Renal cortical epithelial cell (primary cell): ENCODE measurements around the gene PGLYRP3. TPM values are rescaled to one million over a fixed set of nuclear protein-coding genes. Genes with fewer than 3 reads are reported as not detected.
"Not testable (repeated sequence)": the region's sequence is repeated elsewhere in the genome, so short reads cannot be mapped to it uniquely, and the experiment has no call there.

Source experiments
- DNase-seq: peaks from one replicate; pipeline ENCODE4 v3.0.0-alpha.2; 2011; ENCODE audit warnings: low read depth
- total RNA-seq: library from RNA; depleted of rRNA; stranded (reverse); fragments of >200 nt; gene quantifications from 2 replicates; pipeline ENCODE4 v1.2.3, GENCODE V29; 2014

PGLYRP3 gene
- total RNA-seq, 1 donor from 2014 or later, result not detected

DNA sequence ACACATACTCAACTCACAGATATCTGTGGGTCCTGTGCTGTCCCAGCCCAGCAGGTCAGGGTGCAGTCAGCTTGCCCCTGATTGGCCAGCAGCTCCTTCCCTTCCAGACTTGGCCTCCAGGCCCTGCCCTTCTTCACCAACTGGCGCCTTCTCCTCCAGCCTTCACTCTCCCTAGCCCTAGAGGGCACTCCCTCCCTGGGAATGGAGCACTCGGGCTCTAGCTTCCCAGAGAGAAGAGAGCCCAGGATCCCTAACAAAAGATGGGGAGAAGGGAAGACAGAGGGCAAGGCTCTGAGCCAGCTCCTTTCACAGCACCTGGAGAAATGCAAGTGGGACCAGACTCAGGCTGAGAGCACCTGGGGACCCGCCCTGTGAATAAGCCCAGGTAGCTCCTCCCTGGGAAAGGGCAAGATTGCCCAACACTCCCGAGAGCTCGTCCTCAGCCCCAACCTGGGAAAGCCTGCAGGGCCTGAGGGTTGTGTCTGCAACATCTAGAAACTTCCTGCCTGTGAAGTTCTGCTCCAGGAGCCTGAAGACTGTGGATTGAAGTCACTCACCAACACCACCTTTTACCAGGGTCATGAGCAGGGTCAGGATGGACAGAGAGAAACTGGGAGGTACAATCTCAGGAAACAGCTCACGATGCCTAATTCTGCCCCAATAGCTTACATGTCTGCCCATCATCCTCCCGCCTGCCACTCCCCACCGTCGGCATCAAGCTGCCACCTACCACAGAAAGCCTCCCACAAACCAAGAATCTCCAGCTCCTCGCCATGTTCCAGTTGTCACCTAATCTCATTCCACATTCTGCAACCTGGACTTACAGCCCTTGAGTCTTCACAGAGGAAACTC lies 36.0 kb upstream of the PGLYRP3 start, which contains the start of gene PGLYRP4:
Gene PGLYRP4, minus strand, starts transcription at position 331 of the 852 bp plus-strand sequence. CDS start 909 bp downstream, outside the sequence.
- no peak for DNase-seq

- DNase-seq, result no peak
Observed at GRCh38 chr1:153347856-153348255, 35.1 kb upstream of the PGLYRP3 start.

DNA sequence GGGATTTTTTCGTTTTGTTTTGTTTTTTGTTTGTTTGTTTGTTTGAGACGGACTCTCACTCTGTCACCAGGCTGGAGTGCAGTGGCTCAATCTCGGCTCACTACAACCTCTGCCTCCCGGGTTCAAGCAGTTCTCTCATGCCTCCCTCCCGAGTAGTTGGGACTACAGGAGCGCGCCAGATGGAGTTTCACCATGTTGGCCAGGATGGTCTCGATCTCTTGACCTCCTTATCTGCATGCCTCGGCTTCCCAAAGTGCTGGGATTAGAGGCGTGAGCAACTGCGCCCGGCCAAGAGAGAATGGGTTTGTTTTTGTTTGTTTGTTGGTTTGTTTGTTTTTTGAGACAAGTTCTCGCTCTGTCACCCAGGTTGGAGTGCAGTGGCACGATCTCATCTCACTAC lies 34.3 kb upstream of the PGLYRP3 start:
- DNase-seq, result not testable (repeated sequence)

GRCh38 chr1:153346077-153346723 lies 33.4 kb upstream of the PGLYRP3 start:
- DNase-seq, result no peak

DNA sequence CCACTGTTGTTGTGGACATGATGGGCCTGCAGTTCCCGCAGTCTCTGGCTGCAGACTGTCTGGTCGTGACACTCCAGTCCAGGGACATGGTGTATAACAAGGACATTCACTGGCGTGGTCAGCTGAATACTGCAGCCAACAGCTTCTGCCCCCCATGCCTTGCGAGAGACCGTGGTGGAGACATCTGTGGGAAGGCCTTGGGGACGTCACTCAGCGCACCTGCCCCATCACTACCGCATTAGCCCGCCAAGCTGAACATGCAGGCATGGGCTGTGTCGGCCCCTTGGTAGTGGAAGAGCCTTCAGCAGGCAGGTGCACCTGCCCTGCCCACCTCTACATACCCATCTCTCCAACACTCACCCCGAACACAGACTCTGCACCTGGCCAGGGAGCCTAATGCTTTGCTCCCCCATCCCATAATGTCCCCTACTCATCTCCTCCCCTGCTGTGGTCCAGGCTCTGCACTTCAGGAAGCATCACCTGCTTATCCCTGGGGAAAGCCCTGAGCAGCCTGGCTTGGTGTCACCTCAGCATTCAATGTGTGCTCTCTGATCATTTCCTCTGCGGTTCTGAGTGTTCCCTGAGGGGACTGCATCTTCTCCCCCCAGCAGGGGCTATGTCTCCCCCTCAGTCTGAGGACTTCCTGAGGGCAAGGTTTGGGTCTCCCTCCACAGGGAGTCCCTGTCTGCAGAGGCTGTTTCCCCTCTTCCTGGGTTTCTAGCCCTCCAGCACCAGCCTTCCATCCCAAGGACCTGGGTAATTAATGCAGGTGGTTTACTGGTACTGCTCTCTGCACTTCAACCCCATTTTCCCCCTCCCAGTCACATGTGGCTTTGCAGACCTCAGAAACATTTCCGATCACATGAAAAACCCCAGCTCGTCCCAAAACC lies 32.7 kb upstream of the PGLYRP3 start:
- no peak for DNase-seq

DNA sequence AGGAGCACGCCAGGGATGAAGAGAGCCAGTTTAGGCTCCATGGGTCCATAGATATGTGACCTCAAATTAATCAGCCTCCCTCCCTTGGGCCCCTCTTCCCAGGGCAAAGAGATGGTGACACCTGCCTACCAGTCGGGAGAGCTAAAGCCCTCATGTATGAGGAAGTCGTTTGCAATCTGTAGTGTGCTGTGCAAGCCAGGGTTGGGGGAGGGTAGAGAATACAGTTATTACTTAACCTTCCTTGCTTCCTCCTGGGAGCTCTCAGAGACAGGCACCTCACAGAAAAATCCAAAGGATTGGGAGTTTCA lies 31.9 kb upstream of the PGLYRP3 start:
- no peak for DNase-seq

DNA sequence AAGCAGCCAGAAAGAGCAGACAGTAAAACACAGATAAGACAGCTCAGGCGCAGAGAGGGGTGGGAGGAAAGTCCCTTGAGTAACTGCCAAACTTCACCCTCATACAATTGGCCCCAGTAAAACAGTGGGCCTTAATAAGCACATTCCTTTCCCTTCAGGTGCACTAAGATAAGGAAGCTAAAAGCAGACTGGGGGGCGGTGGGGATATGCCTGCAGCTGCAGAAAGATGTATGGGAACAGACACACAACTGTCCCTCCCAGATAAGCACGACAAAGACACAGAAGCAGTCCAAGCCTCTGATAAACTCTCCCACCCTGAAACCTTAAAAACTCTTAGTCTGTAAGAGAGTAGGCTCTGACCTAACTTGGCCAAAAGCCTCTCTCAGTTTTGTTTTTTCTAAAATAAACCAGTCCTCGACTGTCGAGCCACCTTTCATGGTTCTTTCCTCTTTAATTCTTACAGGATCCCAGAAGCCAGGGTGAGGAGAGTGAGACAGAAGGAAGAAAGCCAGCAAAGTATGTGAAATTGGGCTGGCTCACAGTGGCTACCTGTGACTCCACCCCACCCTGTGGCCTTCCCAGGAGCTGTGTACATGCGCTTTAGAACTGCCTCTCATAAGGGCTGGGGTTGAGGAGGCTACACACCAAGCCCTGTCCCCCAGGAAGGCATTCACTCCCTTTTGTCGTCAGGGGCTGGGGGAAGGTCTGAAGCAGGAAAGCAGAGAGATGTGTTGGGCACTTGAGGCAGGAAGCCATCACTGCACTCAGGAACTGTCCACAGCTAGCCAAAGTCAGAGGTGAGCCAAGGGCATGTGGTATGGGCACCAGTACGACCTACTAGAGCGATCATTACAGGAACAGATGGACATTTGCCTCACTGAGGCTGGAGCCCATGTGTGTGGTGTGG lies 31.3 kb upstream of the PGLYRP3 start:
- no peak for DNase-seq

GRCh38 chr1:153343040-153343681 lies 30.4 kb upstream of the PGLYRP3 start:
- peak; percentile 4 for DNase-seq

GRCh38 chr1:153342178-153342577 lies 29.4 kb upstream of the PGLYRP3 start:
- DNase-seq, result no peak

GRCh38 chr1:153341431-153341934 lies 28.7 kb upstream of the PGLYRP3 start:
- DNase-seq, result no peak

- no peak for DNase-seq
Observed at GRCh38 chr1:153340356-153340755, 27.6 kb upstream of the PGLYRP3 start.

DNA sequence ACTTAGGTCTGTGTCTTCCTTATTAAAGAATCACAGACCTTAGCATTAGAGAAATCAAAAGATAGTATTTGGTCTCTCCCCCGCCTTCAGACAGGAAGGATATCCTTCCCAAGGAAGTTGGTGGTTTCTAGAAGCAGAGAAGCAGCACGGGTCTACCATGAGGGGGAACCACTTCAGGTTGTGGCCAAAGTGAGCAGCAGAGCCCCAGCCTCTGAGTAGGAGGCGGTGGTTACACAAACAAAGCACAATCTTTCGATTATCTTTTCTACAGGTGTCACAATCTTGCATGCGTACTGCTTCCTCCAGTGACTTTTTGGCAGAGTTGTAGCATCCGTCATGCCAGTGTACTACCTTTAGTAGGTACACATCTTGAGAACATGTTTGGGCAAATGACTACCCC lies 27.1 kb upstream of the PGLYRP3 start:
- DNase-seq, result no peak

- DNase-seq, result no peak
Observed at GRCh38 chr1:153337980-153338853, 25.5 kb upstream of the PGLYRP3 start.

- no peak for DNase-seq
Observed at GRCh38 chr1:153336650-153337049, 23.9 kb upstream of the PGLYRP3 start.

- no peak for DNase-seq
Observed at GRCh38 chr1:153333902-153334301, 21.1 kb upstream of the PGLYRP3 start.

- no peak for DNase-seq
Observed at GRCh38 chr1:153324912-153325311, 12.2 kb upstream of the PGLYRP3 start.

DNA sequence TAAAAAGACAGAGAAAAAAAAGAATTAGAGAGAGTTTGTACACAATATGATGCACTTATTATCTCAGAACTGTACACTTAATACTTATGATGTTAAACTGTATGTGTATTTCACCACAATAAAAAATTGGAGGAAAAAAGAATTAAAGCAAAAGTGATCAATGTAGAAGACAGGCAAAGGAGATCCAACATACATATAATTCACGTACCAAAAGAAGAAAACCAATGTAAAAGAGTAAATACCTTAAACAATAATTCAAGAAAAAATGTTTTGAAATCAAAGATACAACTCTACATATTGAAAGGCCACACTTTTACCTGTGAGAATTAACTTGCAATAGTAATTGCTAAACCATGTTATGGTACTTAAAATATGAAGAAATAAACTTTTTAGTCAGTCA lies 9.8 kb upstream of the PGLYRP3 start:
- DNase-seq, result no peak

- not testable (repeated sequence) for DNase-seq
Observed at GRCh38 chr1:153318145-153318544, 5.4 kb upstream of the PGLYRP3 start.

- DNase-seq, result not testable (repeated sequence)
Observed at GRCh38 chr1:153316013-153316412, 3.3 kb upstream of the PGLYRP3 start.
